ENCODE measurements around the gene NMB.

The NMB gene, protein sequence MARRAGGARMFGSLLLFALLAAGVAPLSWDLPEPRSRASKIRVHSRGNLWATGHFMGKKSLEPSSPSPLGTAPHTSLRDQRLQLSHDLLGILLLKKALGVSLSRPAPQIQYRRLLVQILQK

DNA sequence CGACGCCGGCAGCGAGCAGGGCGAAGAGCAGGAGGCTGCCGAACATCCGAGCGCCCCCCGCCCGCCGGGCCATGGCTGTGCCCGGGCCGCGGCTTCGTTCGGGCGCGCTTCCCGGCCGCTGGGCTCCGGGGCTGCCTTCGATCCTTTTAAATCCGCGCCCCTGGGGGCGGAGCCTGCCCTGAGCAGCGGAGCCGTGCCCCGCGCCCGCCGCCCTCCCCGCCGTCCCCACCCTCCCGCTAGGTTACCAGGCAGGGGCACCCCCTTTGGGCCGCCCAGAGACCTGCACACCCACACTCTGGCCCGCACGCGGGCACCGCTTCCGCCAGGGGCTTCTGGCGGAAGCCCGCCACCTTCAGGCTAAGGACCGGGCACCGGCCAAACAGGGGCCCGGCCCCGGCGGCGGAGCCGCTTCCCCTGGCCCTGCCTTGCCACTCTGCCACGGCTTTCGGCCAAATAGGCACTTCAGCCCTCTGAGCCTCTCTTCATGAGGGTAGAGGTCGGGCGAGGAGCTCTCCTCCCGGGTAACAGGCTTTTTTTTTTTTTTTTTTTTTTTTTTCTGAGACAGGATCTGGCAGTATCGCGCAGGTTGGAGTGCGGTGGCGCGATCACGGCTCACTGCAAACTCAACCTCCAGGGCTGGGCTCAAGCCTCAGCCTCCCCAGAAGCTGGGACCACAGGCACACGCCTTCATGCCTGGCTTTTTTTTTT lies at the start of gene NMB:
NMB (minus strand) TSS at position 120 of the 708 bp plus-strand sequence; CDS start at position 73, 47 bp downstream.
- H3K27ac ChIP-seq, result peak within 1 kb of the TSS; percentile 41

GRCh38 chr15:84703808-84704207 lies 45.8 kb upstream of the NMB start:
- no peak overlapping the region for H3K27ac ChIP-seq
- no peak for TF ChIP-seq ZFX (IDR thresholded peaks at IDR 0.05)
- TF ChIP-seq, protein P1, sequence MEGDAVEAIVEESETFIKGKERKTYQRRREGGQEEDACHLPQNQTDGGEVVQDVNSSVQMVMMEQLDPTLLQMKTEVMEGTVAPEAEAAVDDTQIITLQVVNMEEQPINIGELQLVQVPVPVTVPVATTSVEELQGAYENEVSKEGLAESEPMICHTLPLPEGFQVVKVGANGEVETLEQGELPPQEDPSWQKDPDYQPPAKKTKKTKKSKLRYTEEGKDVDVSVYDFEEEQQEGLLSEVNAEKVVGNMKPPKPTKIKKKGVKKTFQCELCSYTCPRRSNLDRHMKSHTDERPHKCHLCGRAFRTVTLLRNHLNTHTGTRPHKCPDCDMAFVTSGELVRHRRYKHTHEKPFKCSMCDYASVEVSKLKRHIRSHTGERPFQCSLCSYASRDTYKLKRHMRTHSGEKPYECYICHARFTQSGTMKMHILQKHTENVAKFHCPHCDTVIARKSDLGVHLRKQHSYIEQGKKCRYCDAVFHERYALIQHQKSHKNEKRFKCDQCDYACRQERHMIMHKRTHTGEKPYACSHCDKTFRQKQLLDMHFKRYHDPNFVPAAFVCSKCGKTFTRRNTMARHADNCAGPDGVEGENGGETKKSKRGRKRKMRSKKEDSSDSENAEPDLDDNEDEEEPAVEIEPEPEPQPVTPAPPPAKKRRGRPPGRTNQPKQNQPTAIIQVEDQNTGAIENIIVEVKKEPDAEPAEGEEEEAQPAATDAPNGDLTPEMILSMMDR (conservative IDR thresholded peaks at IDR 0.05), result no peak

More for the DNA sequence above, at the start of gene NMB:
- TF ChIP-seq, protein P1 (conservative IDR thresholded peaks at IDR 0.05), result peak; percentile 78
- no peak for TF ChIP-seq ZFX (IDR thresholded peaks at IDR 0.05)

DNA sequence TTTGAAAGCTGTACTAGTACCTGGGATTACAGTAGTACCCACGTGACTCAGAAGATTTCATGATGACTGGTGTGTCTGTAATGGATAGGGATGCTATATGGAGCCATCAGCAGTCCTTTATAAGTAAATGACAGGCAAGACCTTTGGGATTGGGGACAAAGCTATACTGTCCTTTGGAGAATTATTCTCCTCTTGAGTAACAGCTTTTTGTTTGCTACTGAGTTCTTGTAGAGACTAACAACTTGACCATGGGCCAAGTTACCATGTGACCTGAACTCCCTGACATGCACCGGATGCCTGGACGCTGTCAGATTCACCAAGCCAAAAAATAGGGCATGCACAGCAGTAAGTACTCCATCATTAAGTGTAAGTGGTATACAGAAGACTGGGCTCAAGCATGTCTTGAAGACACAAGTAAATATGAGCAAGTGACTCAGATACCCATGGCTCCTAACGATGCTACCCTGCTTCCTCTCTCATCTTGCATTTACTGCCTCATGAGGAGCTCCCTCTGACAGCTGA lies 45.0 kb upstream of the NMB start:
- no peak for TF ChIP-seq ZFX (IDR thresholded peaks at IDR 0.05)
- TF ChIP-seq, protein P1 (conservative IDR thresholded peaks at IDR 0.05), result no peak
- no peak overlapping the region for H3K27ac ChIP-seq

GRCh38 chr15:84699538-84700191 lies 41.7 kb upstream of the NMB start:
- H3K27ac ChIP-seq, result no peak overlapping the region
- TF ChIP-seq, protein P1 (conservative IDR thresholded peaks at IDR 0.05), result no peak
- TF ChIP-seq ZFX (IDR thresholded peaks at IDR 0.05), result no peak

GRCh38 chr15:84697236-84697990 lies 39.4 kb upstream of the NMB start:
- TF ChIP-seq, protein P1 (conservative IDR thresholded peaks at IDR 0.05), result no peak
- TF ChIP-seq ZFX (IDR thresholded peaks at IDR 0.05), result no peak
- H3K27ac ChIP-seq, result no peak overlapping the region

- TF ChIP-seq, protein P1 (conservative IDR thresholded peaks at IDR 0.05), result no peak
- no peak for TF ChIP-seq ZFX (IDR thresholded peaks at IDR 0.05)
- no peak overlapping the region for H3K27ac ChIP-seq
These were observed 38.8 kb upstream of the NMB start for GRCh38 chr15:84696757-84697156.
